Measurements from ENCODE around the gene RERE.
"Not testable (repeated sequence)": the region's sequence is repeated elsewhere in the genome, so short reads cannot be mapped to it uniquely, and the experiment has no call there.

Gene RERE

DNA sequence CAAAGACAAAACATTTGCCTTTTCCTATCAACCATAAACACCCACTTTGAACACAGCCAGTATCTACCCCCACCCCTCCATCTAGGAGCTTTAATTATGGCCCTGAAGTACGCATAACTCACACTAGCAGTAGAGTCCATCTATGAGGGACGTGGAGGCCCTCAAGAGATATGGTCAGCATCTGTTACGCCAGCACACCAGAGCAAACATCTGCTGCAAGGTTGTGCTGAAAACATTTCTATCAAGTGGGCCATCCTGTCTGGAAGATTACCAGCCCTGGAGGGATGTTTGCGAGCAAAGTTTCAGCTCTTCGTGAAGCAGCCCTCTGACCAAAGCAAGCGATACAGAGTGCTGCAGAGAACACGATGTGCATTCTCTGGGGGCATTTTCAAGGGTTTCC, 424.9 kb downstream of the RERE start:
- no peak for DNase-seq

GRCh38 chr1:8390707-8391106, 426.7 kb downstream of the RERE start:
- no peak for DNase-seq

DNA sequence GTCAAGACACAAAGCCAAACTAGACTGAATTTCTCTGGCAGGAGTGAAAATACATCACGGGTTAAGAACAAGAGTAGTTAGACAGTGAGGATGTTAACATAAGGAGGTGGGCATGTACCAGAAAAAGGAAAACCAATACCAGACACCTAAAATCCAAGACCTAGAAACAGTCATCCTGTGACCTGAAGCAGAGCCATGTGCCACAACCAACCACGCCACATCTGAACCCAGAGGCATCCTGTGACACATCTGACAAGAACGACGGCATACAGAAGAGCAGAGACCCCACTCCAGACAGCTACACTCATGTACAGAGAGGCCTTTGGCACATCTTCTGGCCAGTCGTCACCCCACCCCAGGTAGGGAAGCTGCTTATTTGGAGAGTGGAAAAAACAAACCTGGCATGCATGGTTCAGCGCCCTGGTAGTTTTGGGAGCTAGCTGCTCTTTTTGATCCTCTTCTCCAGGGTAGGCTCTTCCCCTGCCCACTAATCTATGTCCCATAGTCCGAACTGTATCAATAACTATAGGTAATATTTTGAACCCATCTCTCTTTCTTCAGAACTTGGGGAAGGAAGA, 427.4 kb downstream of the RERE start:
- no peak for DNase-seq

GRCh38 chr1:8388732-8389562, 428.5 kb downstream of the RERE start:
- no peak for DNase-seq

DNA sequence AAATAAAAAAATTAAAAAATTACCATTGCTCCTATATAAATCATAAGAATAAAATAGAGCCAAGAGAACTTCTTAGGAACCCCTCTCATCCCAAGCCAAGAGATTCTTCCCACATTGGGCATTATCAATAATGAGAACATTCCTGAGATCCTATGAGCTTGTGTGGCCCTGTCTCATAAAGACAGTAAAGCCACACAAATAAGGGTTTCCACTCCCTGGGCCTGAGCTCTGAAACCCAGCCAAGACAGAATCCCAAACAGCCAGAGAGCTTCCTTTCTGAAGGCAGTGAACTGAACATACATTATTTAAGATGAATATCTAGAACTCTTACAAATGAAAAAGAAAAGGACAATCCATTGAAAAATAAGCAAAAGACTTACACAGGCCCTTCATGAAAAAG, 431.2 kb downstream of the RERE start:
- DNase-seq, result no peak

DNA sequence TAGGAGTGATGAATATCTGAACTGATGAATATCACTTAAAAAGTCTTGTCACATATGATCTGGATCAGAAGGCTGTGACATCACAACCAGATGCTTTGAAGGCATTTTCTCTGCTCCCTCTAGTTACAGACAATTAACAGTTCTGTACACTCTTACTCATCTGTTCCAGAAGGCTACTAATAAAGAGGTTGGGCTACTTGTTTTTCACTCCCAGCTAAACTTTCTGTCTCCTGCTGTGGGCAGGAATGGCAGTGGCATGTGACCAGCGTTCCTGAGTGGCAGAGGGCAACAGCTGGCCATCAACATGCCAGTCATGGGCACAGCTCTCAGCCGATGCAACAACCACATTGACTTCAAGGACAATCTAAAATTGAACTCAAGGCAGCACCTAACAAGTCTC, 432.9 kb downstream of the RERE start:
- no peak for DNase-seq

- no peak for DNase-seq
Observed at GRCh38 chr1:8384088-8384487, 433.4 kb downstream of the RERE start.

DNA sequence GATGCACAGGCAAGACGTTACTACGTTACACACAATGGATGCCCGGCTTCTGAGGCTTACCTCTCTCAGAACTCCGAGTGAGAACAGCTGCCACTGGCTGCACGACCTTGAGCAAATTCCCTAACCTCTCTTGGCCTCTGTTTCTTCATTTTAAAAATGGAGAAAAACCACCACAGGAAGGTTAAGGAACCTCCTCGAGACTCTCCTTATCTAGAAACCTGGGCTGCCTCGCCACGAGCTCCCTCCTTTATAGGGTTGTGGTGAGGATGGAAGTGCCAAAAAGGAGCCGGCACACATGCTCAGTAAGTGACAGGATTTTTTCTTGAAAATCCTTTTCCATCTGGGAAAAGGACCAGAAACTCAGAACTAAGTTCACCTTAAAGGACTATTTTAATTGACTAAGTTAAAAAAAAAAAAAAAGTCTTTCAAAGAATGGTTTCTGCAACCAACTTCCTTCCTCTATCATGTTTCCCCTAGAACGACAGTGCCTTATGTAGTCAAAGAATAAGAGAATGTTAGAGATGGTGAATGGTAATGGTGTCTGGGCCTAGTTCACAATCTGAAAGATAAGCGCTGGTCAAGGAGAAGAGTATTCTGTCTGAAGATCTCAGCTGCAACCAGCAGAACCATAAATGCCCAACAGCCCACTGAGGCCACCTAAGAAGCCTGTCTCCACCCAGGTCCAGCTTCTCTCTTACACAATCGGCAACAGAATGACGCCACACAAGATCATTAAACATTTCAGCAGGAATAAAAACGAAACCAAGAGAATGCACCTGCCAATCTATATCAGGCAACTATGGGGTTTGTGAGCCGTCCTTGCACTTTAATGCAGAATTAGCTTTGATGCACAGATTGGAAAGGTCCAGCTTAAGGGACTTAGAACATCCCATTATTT, 434.6 kb downstream of the RERE start:
- DNase-seq, result no peak

DNA sequence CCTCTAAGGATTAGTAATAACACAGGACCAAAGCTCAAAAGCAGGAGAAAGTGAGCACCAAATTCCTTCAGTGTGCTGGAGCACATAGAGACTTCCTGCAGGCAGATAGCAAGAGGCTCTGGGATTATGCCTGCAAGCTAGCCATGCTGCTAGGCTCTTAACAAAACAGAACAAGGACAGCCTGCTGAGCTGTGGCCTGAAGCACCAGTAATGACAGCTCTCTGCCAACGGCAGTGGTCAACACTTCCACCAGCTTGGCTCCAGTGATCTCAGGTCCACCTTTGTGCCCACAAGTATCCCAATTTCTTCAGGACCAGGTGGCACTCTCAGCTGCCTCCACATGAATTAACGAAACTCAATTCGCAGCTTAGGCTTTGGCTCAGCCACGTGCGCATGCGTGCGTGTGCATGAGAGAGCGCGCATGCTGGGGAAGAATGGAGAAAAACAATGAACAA, 435.4 kb downstream of the RERE start:
- no peak for DNase-seq

- DNase-seq, result no peak
Observed at GRCh38 chr1:8381618-8382017, 435.8 kb downstream of the RERE start.

GRCh38 chr1:8380310-8380709, 437.1 kb downstream of the RERE start:
- not testable (repeated sequence) for DNase-seq

GRCh38 chr1:8379513-8380186, 437.8 kb downstream of the RERE start:
- no peak for DNase-seq

- no peak for DNase-seq
Observed at GRCh38 chr1:8378981-8379470, 438.4 kb downstream of the RERE start.

DNA sequence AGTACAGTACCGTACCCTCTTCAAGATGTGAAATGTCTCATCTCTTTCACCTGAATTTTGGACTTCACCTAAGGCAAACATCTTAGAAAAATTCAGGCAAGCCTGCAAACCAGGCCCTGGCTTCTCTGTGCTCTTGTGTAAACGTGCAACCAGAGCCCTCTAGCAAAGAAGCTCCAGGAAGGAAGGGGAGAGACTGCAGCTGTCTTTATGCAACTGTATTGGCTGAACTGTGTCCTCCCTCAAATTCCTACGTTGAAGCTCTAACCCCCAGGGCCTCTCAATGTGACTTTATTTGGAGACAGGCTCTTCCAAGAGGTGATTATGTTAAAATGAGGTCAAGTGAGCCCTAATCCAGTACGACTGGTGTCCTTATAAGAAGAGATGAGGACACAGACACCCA, 439.3 kb downstream of the RERE start:
- DNase-seq, result no peak

DNA sequence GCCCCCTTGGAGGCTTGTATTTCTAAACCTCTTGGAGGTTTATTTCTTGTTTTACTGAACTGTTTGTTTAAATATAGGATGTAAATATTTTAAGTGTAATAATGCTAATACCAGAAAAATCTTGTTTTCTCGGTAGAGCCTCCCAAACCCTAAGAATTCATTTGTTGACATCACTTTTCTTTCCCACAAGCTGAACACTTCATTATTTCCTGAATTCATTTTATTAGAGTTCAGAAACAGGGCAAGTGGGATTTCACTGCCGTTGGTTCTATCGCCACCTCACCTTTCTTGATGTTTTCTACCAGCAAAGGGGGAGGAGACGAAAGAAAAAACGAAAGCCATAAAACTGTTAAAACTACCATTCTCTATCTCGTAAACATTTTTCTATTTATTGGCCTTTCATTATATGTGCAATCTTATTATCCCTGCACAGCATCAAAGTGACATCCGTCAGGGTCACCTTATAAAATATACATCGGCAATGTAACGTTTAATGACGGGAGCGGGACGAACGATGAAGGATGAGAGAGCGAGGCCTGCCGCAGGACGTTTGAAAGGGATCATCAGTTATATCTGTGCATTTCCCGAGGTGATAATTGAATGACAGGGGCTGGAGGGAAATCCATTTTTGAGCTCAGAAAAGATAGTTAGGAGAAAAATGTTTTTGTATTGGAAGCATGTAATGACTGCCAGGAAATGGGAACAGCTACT, 440.0 kb downstream of the RERE start:
- no peak for DNase-seq

- DNase-seq, result no peak
Observed at GRCh38 chr1:8376358-8376840, 441.0 kb downstream of the RERE start.

GRCh38 chr1:8374812-8375211, 442.6 kb downstream of the RERE start:
- DNase-seq, result no peak

GRCh38 chr1:8374356-8374755, 443.1 kb downstream of the RERE start:
- DNase-seq, result no peak

GRCh38 chr1:8373581-8374241, 443.7 kb downstream of the RERE start:
- peak; percentile 68 for DNase-seq

GRCh38 chr1:8373125-8373524, 444.3 kb downstream of the RERE start:
- no peak for DNase-seq

DNA sequence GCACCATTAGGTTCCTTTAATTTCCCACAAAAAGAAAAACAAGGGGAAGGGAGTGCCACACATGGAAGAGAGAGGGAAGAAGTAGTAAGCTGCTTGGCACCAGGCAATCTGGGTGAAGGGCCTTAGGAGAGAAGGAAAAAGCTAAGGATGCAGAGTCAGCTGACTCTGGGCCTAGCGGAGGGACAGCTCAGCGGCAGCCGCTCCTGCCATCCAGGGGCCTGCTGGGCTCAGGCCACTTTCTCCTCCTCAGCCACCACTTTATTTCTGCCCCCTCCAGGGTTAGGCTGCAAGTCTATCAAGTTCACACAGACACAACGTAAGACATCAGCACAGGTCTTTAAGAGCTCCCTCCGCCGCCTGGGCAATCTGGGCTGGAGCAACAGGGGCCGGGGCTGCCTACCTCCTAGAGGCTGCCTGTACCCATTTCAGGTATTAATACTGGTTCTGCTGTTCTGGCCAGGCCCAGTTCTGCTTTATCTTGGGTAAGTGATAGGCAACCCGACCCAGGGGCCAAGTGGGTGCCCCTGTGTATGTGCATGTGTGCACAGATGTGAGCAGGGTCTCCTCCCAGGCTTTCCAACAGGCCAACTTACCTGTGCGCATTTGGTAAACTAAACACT, 446.0 kb downstream of the RERE start:
- no peak for DNase-seq
